KBM-7 (cell line): ENCODE data around the gene UBE3D.
"Not testable (repeated sequence)": the region's sequence is repeated elsewhere in the genome, so short reads cannot be mapped to it uniquely, and the experiment has no call there.

Experiments used
- DNase-seq: peaks from one replicate; pipeline ENCODE4 v3.0.0-alpha.2; 2015
- in situ Hi-C: fragments of 300-500 bp; cut with MboI; formaldehyde crosslinking; loops from 2 replicates; pipeline ENCODE4 v1.14.3; 2020; ENCODE audit warnings: low sequenced_read_pairs, low pct_unique_long_range_greater_than_20kb, mixed read lengths

UBE3D gene

DNA sequence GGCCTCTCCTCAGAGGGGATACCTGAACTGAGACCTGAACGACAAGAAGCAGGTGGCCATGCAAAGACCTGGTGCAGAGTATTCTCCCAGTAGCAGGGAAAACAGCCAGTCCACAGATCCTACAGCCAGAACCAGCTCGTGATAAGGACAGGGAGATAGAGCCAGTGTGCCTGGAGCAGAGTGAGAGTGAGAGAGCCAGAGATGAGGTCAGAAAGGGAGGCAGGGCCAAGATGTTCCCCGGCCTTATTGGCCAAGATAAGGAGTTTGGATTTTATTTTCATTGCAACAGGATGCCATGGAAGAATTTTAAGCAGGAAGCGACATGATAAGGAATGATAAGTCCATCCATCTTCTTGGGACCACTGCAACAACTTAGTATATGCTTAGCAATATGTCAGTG, 111.8 kb downstream of the UBE3D start:
- in situ Hi-C loops: no loop called here
- no peak for DNase-seq

DNA sequence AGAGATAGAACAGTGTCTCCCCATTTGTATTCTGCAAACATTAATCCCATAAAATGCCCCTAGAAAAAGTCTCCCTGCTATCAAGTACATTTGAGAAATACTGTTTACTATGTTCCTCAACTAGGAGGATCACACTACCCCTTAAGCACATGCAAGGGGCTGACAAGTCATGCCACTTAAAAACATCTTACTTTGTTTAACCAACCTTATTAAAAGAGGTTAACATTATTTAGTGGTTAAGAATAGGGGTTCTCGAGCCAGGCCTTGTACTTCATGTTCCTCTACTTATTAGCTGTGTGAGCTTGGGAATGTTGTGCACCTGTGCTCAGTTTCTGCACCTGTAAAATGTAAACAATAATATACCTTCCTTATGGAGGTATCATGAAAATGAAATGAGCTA, 113.7 kb downstream of the UBE3D start:
- no peak for DNase-seq
- in situ Hi-C loops: no loop called here

DNA sequence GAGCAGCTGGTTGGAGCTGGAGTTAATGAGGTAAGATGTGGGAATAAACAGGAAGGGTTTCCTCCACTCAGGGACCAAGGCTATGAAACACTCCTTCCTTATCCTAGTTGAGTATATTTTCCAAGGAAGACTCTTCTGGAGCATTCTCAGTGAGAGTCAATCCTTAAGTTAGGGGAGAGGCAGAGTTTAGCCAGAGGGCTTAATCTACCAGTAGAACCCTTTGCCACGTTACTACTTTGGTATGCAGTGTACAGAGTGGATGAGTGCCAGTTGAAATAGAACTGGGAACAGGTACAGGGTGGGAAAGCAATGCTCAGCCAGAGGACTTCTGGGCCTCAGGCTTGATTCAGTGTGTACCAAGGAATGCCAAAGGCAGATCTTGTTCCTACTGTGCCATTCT, 114.3 kb downstream of the UBE3D start:
- no peak for DNase-seq
- in situ Hi-C loops: no loop called here

DNA sequence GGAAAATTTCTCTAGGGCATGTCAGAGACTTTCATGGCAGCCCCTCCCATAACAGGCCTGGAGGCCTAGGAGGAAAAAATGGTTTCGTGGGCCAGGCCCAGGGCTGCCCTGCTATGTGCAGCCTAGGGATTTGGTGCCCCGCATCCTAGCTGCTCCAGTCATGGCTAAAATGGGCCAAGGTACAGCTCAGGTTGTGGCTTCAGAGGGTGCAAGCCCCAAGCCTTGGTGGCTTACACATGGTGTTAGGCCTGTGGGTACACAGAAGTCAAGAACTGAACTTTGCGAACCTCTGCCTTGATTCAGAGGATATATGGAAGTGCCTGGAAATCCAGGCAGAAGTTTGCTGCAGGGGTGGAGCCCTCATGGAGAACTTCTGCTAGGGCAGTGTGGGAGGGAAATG, 134.7 kb downstream of the UBE3D start:
- in situ Hi-C loops, DNase-seq: not testable (repeated sequence)

DNA sequence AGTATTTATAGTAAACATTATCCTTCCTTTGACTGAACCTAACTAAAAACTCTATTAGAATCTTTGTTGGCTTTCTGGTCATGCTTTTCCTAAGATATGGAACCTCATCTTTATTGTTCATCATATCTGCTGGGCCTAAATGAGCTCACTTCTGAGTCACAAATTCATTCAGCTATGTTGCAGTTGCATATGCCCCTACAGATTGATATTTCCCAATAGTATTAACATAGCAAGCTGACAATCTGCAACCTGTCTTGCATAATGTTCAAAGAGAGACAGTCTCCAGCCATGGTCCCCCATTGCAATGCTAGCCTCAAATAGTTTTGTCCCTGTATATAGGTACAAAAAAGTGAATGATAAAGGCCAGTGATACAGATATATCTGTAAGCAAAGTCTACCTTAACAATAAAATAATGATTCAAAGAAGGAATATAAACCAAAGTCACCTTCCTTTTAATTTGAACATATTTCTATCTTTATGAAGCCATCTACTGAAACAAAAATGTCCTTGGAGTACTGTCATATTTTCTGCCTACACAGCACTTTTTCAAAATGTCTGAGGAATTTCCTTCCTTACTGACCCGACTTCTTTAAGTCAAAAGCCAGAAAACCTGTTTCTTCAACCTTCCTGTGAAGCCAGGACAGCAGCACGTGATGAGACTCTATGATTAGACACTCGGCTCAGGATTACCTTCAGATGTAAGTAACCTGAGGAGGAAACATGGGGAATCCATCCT, 140.7 kb downstream of the UBE3D start:
- DNase-seq: no peak
- in situ Hi-C loops: no loop called here

DNA sequence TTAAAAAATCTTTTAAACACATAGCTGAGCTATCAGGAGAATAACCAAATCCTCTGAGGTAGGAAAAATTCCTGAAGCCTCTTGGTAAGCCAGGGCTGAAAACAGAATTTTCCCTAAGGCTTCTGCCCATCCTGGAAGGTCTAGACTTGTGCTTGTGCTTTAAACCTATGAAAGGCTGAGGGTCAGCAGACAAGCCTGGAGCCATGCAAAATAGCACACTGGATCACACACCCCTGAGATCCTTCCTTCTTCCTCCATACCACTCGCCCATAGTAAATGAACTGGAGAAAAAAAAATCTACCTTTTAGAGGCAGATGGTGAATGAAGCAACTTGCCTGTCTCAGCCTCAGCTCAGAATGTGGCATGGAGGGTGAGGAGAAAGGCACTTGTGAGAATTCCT, 144.4 kb downstream of the UBE3D start:
- DNase-seq: no peak
- in situ Hi-C loops: no loop called here

DNA sequence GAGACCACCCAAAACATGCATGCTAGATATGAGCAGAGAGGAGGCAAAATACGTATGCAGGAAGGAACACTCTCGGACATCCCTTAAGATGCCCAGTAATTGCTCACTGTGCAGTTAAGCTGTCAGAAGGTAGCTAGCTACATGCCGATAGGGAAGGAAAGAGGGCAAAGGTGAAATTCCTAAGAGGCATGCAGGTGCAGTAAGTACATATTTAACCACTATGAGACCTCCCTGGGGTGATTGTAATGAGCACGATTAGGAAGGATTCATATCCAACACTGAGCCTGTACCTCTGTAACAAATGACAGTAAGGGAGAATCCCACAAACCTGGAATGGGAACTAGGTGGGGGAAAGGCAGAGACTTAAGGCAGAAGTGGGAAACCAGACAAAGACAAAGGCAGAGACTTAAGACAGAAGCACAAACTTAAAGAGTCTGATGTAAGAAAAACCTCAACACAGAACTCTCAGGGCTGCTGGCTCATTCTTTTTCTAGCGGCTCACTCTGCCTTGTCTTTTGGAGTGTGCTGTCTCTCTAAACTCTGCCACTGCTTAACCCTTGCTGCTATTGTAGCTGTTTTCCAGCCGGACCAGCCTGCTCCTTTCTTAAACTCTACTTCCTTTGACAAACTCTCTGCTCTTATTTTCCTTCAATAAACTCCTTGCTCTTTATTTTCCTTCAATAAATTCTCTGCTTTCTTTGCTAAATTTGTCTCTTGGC, 148.1 kb downstream of the UBE3D start:
- in situ Hi-C loops: no loop called here
- no peak for DNase-seq

DNA sequence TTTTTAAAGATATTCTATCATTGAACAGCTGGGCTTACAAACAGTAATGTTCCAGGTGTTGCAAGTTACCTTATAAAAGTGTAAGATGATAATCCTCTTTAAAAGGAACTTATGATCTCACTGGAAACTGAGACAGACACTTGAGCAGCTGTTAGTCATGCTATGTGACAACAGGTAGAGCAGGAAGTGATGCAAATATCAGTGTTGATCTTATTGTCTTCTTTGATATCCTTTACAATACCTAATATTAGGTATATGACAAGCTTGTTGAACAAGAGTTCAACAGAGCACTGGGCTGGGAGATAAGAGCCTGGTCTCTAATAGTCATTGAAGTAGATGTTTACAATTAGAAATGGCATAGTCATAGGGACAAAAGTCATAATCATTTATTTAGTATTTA, 150.0 kb downstream of the UBE3D start:
- DNase-seq: no peak

DNA sequence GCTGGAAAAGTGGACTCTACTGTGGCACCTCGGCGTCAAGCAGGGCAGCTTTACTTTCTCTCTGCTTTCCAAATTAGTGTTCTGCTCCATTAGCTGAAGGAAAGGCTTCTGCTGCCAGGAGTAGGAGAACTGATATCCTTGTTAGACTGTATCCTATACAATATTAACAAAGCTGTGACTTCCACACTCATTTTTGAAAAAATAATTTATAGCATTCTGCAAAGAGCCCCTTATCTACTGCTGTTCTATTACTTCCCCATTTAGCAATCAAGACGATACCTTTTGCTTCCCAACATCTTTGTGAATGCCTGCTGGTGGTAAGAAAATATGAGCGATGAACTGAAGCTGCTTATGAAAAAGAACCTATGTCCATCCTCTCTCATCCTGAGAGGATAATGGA, 151.1 kb downstream of the UBE3D start:
- DNase-seq: no peak
- in situ Hi-C loops: no loop called here

More for the DNA sequence above, 150.0 kb downstream of the UBE3D start:
- in situ Hi-C loops: no loop called here

DNA sequence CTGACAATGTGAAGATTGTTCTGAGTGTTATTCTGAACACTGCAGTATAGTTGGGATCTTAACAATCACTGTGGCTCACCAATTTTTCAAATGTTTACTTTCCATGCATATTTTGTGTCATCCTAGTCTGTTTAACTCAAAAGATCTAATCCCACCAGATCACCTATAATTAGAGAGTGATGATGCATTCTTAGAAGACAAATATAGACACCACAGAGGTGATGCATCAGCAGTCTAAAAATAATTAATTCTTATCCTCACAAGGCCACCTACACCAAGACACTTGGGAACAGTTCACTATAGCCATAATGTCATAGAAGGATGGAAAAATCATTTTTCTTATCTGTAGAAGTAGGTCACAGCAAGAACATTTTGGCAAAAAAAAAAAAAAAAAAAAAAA, 154.8 kb downstream of the UBE3D start:
- in situ Hi-C loops: no loop called here
- no peak for DNase-seq

DNA sequence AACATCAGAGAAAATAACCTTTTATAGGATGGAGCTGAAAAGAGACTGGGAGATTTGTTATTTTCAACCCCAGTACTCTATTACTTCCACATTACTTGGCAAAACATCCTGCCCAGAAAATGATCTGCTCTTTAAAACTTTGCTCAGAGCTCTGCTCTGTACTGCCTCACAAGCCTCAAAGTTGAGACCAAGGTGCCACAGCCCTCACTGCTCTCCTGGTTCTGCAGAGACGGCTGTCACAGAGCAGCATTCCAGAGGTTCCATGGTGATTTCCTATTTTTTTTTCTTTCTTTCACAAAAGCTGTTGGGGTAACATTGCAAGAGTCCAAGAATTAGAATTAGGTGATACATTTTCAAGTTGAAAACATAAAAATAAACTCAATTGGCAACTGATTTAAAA, 155.2 kb downstream of the UBE3D start:
- in situ Hi-C loops: no loop called here
- no peak for DNase-seq

DNA sequence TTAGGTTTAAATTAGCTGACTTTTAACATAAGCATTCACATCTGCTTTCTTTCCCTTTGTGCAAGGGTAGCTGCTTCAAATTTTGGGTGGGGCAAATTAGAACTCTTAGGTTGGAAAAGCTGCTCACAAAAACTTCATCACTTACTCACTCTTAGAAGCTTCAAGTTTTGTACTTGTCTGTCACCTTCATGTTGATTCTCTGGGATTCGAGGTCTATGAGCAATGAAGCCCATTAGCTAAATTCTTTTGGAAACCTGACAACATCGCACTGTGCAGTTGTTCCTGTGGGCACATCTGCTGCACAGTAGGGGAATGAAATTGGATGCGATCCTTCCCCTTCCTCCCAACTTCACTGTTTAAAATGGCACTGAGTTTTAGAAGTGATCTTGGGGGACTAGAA, 156.1 kb downstream of the UBE3D start:
- in situ Hi-C loops: no loop called here

DNA sequence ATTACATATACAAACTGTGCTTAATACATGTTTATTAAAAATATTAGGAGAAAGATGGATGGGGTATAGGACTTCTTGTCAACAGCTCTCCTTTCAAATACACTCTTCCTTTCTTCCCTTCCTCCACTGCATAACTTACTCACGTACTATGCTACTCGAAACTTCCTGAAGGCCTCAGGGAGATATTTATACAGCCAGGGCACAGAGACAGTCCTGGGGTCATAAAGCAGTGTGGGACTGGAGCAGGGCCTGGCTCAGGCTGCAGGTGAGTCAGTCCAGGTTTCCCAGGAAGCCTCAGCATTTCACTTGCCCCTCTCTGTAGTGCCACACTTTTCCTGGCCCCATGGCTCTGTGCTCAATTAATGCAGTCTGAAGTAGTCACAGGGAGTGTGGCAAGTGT, 157.0 kb downstream of the UBE3D start:
- no peak for DNase-seq
- in situ Hi-C loops: no loop called here

More for the DNA sequence above, 156.1 kb downstream of the UBE3D start:
- no peak for DNase-seq

DNA sequence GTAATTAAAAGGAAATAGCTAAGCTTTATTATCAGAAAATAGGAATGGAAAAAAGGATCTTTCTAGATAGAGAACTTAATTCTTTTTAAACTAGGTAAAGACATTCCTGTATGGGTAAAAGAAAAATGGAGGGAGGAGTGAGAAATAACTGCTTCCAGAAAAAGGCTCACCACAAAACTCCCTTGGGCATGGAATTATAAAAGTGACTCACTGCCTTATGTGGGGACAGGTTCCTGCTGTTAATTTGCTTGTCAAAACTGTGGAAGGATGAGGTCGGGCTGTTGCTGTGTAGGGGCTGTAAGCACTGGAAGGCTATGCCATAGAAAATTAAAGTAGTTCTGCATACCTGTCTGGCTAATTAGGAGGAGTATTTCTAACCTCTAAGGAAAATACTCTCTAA, 158.7 kb downstream of the UBE3D start:
- in situ Hi-C loops: no loop called here
- no peak for DNase-seq

DNA sequence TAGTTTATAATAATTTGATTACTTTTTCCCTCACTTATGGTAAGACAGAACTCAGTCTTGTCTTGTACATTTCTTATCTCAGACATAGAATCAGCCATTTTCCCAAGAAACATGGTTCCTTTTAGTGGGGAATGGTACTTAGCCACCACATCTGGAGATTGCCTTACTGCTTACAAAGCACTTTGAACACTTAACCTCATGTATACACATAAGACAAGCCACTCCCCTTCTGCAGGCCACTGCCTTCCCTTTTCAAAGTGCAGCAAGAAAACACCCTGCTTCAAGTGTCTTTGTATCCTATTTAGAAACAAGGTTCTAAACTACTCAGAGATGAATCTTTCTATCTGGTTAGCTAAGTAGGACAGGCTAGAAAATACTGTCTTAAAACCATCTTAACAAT, 159.2 kb downstream of the UBE3D start:
- in situ Hi-C loops: no loop called here
- DNase-seq: no peak

DNA sequence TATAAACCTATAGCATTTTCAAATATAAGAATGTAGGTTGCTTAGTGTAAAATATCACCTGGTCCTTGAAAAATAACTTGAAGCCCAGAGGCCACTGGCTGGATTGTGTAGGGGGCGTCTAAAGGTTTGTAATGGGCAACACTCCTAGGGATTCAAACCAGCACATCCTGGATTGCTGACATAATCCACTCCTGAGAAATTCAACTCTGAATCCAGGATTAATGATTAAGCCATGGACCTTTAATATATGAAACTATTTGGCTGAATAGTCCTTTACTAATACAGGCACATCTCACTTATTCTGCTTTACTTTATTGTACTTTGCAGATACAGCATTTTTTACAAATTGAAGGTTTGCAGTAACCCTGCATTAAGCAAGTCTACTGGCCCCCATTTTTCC, 160.8 kb downstream of the UBE3D start:
- DNase-seq: no peak
- in situ Hi-C loops: no loop called here

DNA sequence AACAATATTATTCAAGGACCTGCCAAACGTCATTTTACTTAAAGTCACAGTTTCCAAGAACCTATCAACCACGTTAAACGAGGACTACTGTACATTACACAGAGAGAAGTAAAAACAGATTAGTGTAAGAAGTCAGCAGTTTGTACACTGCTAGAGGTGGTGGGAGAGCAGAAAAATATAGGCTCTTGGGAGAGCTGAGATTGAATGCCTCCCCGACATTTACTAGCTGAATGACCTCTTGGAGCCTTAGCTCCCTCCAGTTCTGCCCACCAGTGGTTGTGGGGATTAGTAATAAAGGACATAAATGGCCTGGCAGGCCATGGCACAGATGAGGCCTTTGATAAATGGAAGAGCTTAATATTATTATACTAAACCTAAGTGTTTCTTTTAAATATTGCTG, 161.4 kb downstream of the UBE3D start:
- in situ Hi-C loops: no loop called here
- DNase-seq: no peak

DNA sequence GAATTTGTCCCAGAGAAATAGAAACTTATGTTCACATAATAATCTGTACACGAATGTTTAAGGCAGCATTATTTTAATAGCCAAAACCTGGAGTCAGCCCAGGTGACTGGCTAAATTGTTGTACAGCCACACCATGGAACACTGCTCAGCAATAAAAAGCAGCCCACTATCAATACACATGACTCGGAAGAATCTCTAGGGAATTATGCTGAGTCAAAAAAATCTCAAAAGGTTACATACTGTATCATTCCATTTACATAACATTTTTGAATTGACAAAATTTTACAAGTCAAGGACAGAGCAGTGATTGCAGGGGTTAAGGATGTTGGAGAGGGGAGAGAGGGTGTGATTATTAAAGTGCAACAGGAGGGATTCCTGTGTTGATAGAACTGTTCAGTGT, 163.4 kb downstream of the UBE3D start:
- DNase-seq: no peak
- in situ Hi-C loops: no loop called here

DNA sequence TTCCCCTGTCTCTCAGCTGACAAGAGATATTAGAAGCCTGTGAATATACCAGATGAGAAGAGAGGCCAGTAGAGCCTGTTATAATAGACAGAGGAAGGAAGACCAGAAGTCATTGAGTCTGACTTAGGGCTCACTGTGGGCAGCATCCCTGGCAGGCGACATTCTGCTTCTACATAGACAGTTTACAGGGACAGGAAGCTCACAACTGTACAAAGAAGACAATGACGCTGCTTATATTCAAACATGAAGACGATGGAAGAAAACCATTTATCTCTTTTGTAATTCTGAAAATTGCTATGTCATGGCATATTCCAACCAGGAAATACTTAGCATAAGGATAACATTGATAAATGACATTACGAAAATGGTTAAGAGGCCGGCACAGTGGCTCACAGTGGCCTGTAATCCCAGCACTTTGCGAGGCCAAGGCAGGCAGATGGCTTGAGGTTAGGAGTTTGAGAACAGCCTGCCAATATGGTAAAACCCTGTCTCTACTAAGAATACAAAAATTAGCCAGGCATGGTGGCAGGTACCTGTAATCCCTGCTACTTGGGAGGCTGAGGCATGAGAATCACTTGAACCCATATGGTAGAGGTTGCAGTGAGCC, 170.9 kb downstream of the UBE3D start:
- in situ Hi-C loops: no loop called here

DNA sequence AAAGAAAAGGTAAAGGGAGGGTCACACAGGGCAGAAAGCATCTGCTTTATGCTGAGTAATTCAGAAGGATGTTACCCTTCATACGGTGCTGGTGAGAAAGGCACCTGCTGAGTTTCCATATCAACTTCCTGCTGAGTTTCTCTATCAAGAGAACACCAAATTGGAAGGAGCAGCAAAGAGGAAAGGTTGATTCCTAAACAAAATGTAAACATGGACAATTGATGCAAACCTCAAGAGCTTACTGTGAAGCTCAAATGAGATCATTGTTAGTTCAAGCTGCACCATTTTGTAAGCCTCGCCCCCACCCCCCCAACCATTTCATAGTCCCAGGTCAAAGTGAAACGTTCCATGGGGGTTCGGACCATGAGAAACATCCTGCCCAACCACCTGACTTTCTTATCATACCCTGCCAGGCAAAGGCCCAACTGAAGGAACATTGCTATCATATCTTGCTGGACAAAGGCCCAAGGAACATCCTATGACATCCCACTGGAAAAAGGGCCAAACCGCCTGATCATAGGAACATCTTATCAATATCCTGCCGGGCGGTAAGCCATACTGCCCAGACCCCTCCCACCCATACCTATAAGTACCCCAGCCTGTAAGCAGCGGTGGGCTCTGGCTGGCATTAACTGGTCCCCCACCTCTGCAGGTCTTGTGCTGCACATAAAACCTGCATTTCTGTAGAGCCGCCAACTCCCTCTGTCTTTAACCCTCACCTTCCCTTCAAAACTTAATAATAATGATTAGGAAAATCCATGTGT, 171.6 kb downstream of the UBE3D start:
- in situ Hi-C loops: no loop called here
- no peak for DNase-seq

More for the DNA sequence above, 170.9 kb downstream of the UBE3D start:
- no peak for DNase-seq
